ENCODE data around the gene STK4.
A peak's percentile ranks its signal among the peaks of the same experiment; 100 is the strongest.

Gene STK4

DNA sequence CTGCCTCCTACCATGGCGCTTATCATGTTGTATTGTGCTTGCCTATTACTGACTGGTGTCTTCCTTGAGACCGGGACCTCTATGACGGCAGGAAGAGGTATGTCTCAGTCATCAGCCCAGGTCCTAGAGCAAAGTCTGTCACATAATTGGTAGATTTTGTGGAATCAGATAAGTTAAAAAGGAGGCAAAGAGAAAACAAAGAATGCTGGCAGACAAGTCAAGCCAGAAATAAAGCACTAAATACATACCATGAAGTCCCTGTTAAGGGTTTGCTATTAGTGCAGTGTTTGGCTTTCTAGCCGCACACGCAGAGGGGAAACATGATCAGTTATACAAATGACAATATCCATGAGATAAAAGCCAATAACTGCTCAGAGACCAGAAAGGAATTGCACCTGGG is 12.1 kb upstream of the STK4 start:
- no peak for DNase-seq

DNA sequence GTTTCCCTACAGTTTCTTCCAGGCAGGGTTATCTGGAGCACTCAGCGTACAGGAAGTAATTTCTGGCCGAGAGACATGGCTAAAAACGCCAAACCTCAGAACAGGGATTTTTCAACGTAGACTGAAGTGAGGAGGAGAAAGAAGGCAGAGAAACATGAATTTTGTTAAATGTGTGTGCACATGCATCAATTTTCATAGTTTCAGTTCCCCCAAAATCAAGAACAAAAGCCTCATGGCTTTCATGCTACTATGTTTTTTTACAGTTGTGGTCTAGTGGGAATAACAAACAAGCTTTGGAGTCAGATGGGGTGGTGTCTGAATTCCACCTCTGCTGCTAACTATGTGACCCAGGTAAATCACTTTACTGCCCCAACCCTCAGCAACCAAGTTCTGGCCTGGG is 11.0 kb upstream of the STK4 start:
- DNase-seq = no peak

DNA sequence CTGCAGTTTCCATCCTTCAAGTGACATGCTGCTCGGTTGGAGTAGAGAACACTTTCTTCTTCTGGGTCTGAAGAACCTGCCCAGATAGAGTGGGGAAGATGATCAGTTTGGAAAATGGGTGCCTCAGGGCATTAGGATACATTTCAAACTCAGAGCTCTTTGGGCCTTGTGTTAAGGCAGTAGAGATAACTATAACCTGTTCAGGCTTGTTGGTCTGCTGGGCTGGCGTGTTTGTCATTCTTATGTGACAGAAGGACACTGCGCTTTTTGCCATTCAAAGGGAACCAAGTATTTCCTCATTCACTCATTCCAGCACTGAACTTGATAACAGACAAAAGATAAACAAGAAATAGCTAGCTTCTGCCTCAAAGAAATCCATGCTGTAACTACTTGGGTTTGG is 9.9 kb upstream of the STK4 start:
- no peak for DNase-seq

DNA sequence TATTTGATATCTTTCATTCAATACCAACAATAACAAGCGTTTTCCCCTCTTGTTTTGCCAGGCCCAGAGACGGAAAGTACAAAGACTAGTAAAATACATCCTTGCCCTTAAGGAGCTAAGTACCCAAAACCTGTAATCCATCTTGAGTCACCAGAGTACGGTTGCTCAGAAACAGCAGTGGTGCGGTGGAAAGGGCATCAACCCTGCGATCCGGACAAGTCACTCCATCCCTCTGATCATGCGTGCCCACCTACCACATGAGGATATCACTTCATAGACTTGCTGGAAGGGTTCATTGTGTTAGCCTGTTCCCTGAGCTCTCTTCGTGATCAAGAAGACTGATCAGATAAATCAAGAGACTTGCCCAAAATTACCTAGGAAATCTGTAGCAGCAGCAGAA is 8.0 kb upstream of the STK4 start:
- DNase-seq = no peak

DNA sequence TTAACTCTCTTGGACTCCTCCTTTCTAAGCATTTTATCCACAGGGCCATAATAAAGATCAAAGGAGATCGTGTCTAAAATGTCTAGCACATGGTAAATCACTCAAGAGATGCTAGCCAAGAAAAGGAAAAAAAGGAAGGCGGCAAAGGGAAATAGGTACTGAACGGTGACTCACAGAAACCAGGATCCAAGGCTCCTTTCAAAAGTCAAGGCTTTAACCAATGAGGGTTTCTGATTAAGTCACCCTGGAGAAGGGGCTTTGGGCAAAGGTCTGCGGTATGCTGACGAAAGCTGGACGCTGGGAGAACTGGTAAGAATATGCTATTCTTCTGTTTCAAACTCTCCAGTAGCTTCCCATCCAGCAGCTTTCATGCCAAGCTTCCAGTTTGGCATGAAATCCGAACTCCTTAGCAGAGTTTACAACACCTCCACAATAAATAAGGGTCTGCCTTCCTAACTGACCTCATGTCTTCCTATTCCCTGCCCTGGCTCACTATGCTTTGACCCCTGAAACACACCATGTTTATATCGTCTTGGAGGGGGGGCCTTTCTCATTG is 7.2 kb upstream of the STK4 start:
- no peak for DNase-seq

DNA sequence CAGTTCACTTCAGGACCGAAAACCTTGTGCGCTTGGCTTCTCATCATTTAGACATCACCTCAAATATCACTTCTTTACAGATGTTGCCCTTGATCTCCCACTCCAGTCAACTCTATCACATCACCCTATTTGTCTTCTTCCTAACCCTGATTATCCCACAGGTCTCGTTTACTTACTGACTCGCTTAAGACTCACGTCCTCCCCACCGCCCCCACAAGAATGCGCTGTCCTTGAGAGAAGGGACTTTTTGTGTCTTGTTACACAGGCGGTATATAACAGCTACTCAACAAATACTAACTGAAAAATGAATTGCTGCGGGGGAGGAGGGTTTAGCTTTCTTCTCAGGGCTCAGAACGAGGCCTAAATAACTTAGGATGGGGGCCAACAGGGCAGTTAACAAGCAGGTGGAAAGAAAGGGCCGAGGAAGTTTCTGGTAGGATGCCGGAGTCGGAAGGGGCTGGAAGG is 6.6 kb upstream of the STK4 start:
- peak in 6 of 58 donors; percentile 11 to 66 (median 34) for DNase-seq

DNA sequence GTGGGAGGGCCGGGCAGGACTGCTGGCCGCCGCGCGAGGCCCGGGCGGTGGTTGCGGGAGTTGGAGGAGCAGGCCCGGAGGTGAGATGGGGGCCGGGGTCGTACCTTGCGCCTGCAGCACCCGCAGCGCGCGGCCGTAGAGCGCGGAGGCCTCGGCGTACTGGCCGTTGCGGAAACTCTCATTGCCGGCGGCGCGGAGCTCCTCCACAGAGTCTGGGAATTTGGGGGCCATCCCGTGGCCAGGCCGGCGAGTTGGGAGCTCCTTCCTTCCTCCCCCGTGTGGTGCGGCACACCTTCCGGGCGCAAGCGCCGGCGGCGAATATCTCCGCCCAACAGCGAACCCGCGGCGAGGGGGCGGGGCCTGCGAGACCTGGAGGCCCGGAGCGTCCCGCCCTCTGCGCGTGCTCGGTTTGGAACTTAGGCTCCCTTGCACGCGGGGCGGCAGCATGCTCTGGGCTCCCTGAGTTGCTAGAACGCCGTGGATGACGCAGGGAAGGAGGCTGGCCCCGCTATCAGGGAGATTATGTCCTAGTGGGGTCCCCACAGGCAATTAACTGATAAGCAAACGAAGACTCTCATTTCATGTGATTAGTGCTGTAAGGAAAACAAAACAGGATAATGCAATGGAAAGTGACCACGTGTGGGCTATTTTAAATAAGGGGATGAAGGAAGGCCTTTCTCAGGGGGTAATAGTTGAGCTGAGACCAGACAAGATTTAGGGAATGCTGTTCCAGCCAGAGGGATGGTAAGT is 6.0 kb upstream of the STK4 start, which contains the start of gene TOMM34:
Gene TOMM34, minus strand, starts transcription at position 295 of the 750 bp plus-strand sequence. Its CDS starts 64 bp downstream, at position 231.
- DNase-seq = peak; percentile 29 to 95 (median 88)

DNA sequence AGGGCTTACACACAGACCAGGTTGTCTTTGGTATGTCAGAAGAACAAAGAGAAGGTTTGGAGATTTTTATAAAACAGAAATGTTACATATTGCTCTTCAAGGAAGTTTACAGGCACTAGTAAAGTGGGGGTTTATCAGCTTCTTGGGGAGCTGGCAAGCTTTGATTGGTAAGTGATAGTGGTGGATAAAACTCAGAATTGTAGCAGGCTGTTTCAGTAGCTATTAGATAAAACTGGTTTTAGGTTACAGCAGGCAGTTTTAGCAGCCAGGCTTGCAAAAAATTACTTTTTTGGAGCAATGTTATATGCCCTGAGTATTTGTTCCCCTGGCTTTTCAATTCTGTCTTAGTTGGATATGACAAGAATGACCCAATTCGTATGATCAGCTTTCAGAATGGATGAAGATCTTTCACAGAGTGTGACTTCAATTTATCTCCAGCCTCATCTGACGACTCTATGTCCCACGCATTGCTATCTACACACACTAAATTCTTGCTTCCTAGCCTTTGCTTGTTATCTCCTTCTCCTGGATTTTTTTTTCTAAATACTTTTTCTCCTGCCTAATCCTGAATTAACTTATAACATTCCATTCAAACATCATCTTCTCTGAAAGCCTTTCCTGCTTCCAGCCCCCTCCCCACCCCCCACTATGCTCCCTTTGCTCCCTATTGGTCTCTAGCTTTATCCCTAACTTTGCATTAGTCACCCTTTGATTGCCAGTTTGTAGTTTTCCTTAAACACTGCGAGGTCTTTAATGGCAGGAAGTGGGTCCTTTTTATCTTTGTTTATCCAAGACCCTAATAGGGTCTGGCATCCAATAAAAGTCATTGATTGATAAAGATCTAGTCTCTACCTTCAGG is 5.1 kb upstream of the STK4 start:
- DNase-seq = no peak

DNA sequence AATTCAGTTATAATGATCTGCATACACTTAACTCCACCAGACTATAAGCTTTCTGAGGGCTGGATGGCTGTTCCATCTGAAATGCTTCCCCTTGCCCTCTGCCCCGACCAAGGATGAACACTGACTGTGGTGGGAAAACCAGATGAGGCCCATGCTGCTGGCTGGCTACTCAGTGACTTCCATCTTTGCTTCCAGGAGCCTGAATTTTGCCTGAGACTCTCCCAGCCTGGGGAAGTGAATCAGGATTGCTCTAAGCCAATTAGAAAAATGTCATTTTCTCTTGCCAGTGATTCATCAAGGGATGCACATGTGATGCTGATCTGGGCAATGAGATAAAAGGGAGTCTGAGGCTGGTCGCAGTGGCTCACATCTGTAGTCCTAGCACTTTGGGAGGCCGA is 4.4 kb upstream of the STK4 start:
- DNase-seq = no peak

DNA sequence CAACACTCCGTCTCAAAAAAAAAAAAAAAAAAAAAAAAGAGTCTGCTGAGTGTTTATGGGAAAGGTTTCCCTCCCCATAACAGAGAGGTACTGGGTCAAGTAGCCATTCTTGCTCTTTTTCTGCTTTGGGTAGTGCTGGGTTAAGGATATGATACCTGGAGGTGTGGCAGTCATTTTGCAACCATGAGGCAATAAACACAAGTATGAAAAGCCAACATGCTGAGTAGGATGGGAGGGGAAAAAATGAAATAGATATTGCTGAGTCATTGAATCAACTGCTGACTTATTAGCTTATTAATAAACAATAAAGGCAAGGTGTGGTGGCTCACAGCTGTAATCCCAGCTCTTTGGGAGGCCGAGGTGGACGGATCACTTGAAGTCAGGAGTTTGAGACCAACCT is 3.8 kb upstream of the STK4 start:
- no peak for DNase-seq

DNA sequence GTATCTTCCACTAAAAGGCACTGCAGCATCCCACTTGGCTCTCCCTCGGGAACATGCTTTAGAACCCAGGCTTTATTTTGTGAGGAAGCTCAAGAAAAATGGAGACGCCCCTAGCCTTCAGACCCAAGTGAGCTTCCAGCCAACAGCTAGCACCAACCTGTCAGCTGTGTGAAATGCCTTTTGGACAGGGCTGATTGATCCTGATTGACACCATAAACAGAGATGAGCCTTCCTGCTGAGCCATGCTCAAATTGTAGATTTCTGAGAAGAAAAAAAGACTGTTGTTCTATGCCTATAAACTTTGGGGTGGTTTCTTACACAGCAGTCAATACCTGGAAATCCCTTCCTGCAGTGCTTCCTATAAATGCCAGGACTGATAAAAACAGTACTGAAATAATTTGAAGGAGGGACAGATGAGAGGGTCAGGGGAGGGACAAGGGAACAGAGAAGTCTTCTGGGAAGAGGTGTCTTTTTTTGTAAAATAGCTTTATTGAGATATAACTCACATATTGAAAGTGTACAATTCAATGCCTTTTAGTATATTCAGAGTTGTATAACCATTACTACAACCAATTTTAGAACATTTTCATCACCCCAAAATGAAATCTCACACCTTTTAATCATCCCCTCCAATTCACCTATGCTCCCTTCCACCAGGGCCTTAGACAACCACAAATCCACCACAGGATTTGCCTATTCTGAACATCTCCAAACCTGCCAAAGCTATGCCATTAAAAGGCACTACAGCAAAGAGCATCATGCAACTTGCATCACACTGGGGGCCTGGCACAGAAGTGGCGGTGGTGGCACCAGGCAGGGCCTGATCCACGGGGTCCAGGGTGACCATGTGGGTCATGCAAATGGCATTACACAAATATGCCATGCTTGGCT is 2.7 kb upstream of the STK4 start:
- no peak for DNase-seq

DNA sequence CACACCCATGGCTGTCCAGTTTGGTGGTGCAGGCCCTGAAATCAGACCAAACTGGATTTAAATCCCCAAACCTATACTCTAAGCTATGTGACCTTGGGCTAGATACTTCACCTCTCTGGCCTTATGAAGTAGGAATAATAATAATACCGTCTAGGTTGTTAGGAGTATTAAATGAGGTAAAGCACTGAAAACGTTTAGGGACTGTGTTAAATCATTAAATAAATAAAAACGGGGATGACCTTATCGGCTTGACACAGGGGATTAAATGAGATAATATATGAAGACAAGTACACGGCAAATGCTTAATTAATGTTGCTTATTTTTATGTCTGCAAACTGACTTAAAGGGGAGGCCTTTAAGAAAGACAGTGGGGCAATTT is 672 bp upstream of the STK4 start:
- no peak for DNase-seq

DNA sequence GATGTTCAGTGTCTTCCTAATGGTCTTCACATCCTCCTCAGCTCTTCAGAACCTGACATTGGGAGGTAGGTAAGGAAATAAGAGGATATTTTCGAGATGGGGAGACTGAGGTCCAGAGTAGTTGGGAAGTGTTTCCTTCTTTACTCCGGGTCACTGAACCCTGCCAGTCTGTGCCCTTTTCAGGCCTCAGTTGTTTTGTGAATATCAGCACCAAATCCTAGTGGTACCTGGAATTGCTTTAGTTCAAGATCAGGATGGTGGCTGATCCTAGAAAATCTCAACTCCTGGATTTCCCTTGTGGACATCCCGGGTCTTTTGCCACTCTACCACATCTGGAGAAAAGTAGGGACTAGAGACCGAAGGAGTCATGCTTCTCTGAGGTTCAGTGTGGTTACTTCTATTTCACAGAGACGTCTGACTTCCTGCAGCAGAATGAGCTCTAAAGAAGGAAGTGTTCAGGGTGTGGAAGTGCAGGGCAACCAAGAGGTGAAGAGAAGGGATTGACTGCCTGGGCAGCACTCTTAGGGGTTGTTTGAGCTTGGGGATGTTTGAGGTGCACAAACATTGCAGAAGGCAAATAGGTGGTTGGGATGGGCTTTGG is 995 bp downstream of the STK4 start:
- peak in 1 of 58 donors; percentile 9 for DNase-seq

DNA sequence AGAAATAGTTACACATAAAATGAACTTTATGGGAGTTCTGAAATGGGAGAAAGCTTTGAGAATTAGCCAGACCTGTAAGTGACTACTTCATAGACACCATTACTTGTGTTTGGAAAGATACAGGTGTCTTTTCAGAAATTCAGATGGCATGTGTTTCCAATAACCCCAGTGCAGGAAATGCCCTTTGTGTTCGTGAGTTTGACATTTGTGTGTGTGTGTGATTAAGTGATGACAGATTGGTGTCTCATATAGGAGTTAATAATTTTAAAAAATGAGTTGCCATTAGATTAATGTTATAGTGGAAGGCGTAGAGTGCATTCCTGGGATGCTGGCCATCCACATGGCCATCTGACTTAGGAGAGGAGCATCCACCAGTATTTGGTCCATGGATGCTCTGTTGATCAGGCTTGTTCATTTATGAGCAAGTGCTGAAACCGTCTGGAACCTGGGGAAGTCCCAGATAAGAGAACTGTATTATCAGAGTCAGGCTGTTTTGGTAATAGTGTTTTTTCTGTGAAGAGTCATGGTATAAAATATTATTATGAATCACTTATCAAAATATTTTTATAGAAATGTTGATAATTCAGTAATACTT is 3.1 kb downstream of the STK4 start:
- peak in 1 of 58 donors; percentile 5 for DNase-seq

DNA sequence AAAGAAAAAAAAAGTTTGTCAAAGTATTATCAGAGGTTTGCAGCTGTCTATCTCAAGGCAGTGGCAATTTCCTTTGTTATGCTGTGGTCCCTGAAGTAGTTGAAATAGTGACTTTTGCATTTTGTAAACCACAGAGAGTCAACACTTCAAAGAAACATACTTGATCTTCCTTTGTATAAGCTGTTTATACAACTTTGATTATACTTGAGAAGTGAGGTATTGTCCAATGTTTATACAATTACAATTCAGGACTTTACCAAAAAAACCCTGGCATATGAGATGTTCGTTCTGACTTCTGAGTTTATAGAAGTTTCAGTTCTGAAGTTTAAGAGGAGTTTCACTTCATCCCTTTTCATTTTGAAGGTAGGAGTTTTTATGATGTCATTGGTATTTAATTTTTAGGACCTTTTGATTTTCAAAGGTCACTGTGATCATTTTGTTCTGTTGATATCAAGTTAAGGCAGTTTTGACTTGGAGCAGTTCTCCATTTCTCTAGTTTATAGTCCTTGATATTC is 4.0 kb downstream of the STK4 start:
- no peak for DNase-seq

DNA sequence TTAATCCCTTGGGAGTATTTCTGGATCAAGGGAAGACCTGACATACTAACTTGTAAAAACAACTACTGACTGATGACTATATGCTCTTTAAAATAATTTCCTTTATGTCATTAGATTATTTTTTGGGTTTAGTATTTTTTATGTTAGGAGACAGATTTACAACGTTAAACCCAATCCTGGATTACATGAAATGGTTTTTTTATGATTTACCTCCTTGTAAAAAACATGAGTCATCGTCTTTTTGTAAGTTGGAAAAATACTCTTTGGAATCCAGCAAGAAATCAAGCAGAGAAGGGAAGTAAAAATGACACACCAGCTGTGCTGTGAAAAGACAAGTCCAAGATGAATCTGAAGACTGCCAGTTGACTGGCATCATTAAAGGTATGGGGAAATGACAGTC is 6.7 kb downstream of the STK4 start:
- DNase-seq = peak in 3 of 58 donors; percentile 23 to 54 (median 28)

DNA sequence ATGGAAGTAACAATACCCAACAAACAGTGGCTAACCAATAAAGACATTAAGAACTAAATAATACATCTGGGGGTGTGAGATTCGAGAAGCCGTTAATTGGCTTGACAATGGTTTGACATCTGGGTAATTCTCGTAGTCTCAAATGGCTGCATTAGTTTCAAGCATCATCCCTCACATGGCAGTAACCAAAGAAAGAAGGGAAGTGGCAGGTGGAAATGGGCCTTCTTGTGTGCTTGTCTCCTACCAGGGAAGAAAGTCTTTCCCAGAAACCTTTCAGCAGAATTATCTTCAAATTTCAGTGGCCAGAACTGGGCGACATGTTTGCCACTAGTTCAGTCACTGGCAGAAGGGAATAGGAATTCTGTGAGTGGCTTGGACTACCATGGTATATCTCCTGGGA is 10.4 kb downstream of the STK4 start:
- no peak for DNase-seq

DNA sequence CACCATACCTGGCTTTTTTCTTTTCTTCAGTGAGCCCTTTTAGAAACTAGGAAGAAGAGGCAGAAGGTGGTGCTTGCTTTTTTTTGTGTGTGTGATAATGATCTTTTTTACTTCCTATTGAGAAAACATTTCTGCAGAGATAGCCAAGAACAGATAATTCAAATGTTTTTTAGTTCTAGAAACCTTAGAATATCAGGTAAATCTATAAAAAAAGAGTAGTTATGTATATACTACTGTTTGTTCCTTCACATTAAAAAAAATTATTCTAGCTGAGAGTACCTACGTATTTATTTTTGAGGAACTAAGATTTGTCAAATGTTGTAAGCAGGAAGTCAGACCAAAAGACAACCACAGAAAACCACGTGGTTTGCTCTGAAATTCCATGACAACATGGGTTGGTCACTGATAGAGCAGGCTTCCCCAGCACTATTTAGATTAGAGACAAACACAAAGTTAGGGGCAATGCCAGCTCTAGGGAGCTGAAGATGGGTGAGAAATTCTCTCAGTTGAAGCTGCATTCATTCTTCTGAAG is 12.8 kb downstream of the STK4 start:
- DNase-seq = peak in 3 of 58 donors; percentile 12 to 38 (median 25)

DNA sequence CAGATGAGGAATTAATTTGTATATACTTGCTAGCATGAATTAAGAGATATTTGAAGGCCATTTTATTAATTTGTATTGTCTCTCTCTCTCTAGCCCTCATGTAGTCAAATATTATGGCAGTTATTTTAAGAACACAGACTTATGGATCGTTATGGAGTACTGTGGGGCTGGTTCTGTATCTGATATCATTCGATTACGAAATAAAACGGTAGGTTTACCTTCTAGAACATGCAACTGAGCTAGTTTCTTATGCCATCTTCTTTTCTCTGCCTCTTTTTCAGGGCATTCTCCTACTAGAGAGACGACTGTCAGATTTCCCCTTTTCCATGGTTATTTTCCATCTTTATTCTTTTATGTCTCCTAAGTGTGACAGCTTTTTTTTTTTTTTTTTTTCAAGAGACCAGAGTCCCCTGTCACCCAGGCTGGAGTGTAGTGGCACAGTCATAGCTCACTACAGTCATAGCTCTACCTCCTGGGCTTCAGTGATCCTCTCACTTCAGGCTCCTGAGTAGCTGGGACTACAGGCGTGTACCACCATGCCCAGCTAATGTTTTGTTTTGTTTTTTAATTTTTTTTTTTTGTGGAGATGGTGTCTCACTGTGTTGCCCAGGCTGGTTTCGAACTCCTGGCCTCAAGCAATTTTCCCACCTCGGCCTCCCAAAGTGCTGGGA is 15.6 kb downstream of the STK4 start:
- DNase-seq = no peak

All from anterior cingulate cortex (tissue), 58 donors.